Astrocyte (in vitro differentiated cells and primary cell): ENCODE results near the gene DENND4B. TPM values are rescaled to one million over a fixed set of nuclear protein-coding genes. Genes with fewer than 3 reads are reported as not detected.

Experiments
- DNase-seq: peaks from one replicate; pipeline ENCODE4 v3.0.0-alpha.2; 2010; ENCODE audit warnings: low read depth
- FAIRE-seq: peaks from 2 replicates; lab custom pipeline; 2011; peaks lifted over from hg19 to GRCh38; lab: Jason Lieb, UNC
- H2AFZ ChIP-seq: 2 replicates; pipeline ENCODE4 v1.6.0; 2012; ENCODE audit warnings: low read depth, low read length, inconsistent platforms
- H3K27ac ChIP-seq: 2 replicates; pipeline ENCODE4 v1.5.1; 2011; ENCODE audit warnings: low read depth, low read length, inconsistent platforms
- H3K27me3 ChIP-seq: 2 replicates; pipeline ENCODE4 v1.6.0; 2011; ENCODE audit warnings: low read length, inconsistent platforms; ENCODE audit not compliant: insufficient read depth
- H3K36me3 ChIP-seq: 2 replicates; pipeline ENCODE4 v1.5.1; 2011; ENCODE audit warnings: low read length, inconsistent platforms; ENCODE audit not compliant: insufficient read depth
- H3K4me1 ChIP-seq: 2 replicates; pipeline ENCODE4 v1.5.1; 2011; ENCODE audit warnings: low read length, inconsistent platforms; ENCODE audit not compliant: insufficient read depth
- H3K4me2 ChIP-seq: 2 replicates; pipeline ENCODE4 v1.6.0; 2012; ENCODE audit warnings: low read length, inconsistent platforms
- H3K4me3 ChIP-seq: 2 replicates; pipeline ENCODE4 v1.5.1; 2011; ENCODE audit warnings: low read depth, mild to moderate bottlenecking, low read length, inconsistent platforms; ENCODE audit not compliant: insufficient read depth
- H3K79me2 ChIP-seq: 2 replicates; pipeline ENCODE4 v1.6.0; 2012; ENCODE audit warnings: mild to moderate bottlenecking, low read length, inconsistent platforms; ENCODE audit not compliant: insufficient read depth
- H3K9ac ChIP-seq: 2 replicates; pipeline ENCODE4 v1.6.0; 2012; ENCODE audit warnings: mild to moderate bottlenecking, low read length, inconsistent platforms
- H3K9me3 ChIP-seq: 2 replicates; pipeline ENCODE4 v1.5.1; 2012; ENCODE audit warnings: low read depth, mild to moderate bottlenecking, low read length, inconsistent platforms; ENCODE audit not compliant: insufficient read depth
- H4K20me1 ChIP-seq: 2 replicates; pipeline ENCODE4 v1.6.0; 2012; ENCODE audit warnings: low read length, inconsistent platforms; ENCODE audit not compliant: insufficient read depth
- H3K27ac Mint-ChIP-seq: one replicate; pipeline ENCODE4 v1.8.0; 2021; ENCODE audit warnings: mild to moderate bottlenecking, mixed read lengths; ENCODE audit not compliant: unreplicated experiment
- H3K27me3 Mint-ChIP-seq: one replicate; pipeline ENCODE4 v1.8.0; 2021; ENCODE audit warnings: low read depth, mixed read lengths; ENCODE audit not compliant: unreplicated experiment
- H3K36me3 Mint-ChIP-seq: one replicate; pipeline ENCODE4 v1.8.0; 2021; ENCODE audit warnings: low read depth, mixed read lengths; ENCODE audit not compliant: unreplicated experiment
- H3K4me1 Mint-ChIP-seq: one replicate; pipeline ENCODE4 v1.8.0; 2021; ENCODE audit warnings: low read depth, mixed read lengths; ENCODE audit not compliant: unreplicated experiment
- H3K4me3 Mint-ChIP-seq: one replicate; pipeline ENCODE4 v1.8.0; 2021; ENCODE audit warnings: mild to moderate bottlenecking, moderate library complexity, mixed read lengths; ENCODE audit not compliant: unreplicated experiment
- H3K9me3 Mint-ChIP-seq: one replicate; pipeline ENCODE4 v1.8.0; 2021; ENCODE audit warnings: mild to moderate bottlenecking, mixed read lengths; ENCODE audit not compliant: unreplicated experiment
- CTCF ChIP-seq: IDR thresholded peaks from 2 replicates; pipeline ENCODE4 v1.5.1; 2011; ENCODE audit warnings: low read depth, mild to moderate bottlenecking, inconsistent platforms, low read length, moderate library complexity; ENCODE audit not compliant: insufficient read depth
- EZH2 ChIP-seq: IDR thresholded peaks from 2 replicates; pipeline ENCODE4 v1.6.1; 2012; ENCODE audit warnings: mild to moderate bottlenecking, low read length, inconsistent platforms; ENCODE audit not compliant: insufficient read depth
- total RNA-seq: library from RNA; stranded (reverse); gene quantifications from 2 replicates; pipeline ENCODE4 v1.2.1, GENCODE V29; 2021

The DENND4B gene
- total RNA-seq, 1 donor from 2014 or later: 31.3 TPM

- H3K27me3 ChIP-seq: no peaks in the 10 kb centered on the region
- FAIRE-seq: no peak
- no peak overlapping the region for H3K27ac Mint-ChIP-seq
- DNase-seq: no peak
- no peak overlapping the region for H3K4me3 ChIP-seq
- peaks cover 5% of the 10 kb centered on the region for H3K4me1 Mint-ChIP-seq
- no peaks in the 10 kb centered on the region for H3K27me3 Mint-ChIP-seq
- peaks cover 9% of the 10 kb centered on the region for H3K4me1 ChIP-seq
- no peak overlapping the region for H3K4me2 ChIP-seq
- H4K20me1 ChIP-seq: no peaks in the 10 kb centered on the region
- H3K36me3 ChIP-seq: peaks cover 6% of the 10 kb centered on the region
- H3K9me3 ChIP-seq: no peaks in the 10 kb centered on the region
- no peak overlapping the region for H2AFZ ChIP-seq
- peaks cover 18% of the 10 kb centered on the region for H3K36me3 Mint-ChIP-seq
- H3K79me2 ChIP-seq: peaks cover 26% of the 10 kb centered on the region
- H3K4me3 Mint-ChIP-seq: no peak overlapping the region
- TF ChIP-seq EZH2 (no peak), CTCF (no peak)
- no peak overlapping the region for H3K9ac ChIP-seq
- no peaks in the 10 kb centered on the region for H3K9me3 Mint-ChIP-seq
- no peak overlapping the region for H3K27ac ChIP-seq
These were observed 4.4 kb downstream of the DENND4B start for GRCh38 chr1:153941826-153942725.

GRCh38 chr1:153940756-153941155 lies 5.8 kb downstream of the DENND4B start:
- H3K36me3 ChIP-seq: peaks cover 6% of the 10 kb centered on the region
- H3K4me2 ChIP-seq: no peak overlapping the region
- peaks cover 9% of the 10 kb centered on the region for H3K4me1 ChIP-seq
- Mint-ChIP-seq H3K27me3 (no peaks in the 10 kb centered on the region), H3K27ac (no peak overlapping the region), H3K4me3 (no peak overlapping the region), H3K4me1 (peaks cover 4% of the 10 kb centered on the region), H3K9me3 (no peaks in the 10 kb centered on the region), H3K36me3 (peaks cover 30% of the 10 kb centered on the region)
- H3K79me2 ChIP-seq: peaks cover 23% of the 10 kb centered on the region
- no peak overlapping the region for H3K9ac ChIP-seq
- FAIRE-seq (no peak), DNase-seq (no peak)
- no peaks in the 10 kb centered on the region for H4K20me1 ChIP-seq
- no peaks in the 10 kb centered on the region for H3K9me3 ChIP-seq
- H3K4me3 ChIP-seq: no peak overlapping the region
- H2AFZ ChIP-seq: no peak overlapping the region
- H3K27ac ChIP-seq: no peak overlapping the region
- H3K27me3 ChIP-seq: no peaks in the 10 kb centered on the region
- no peak for TF ChIP-seq CTCF
- no peak for TF ChIP-seq EZH2

GRCh38 chr1:153939476-153939875 lies 7.0 kb downstream of the DENND4B start:
- Histone ChIP-seq H3K4me3 (no peak overlapping the region), H3K4me2 (no peak overlapping the region), H3K36me3 (peaks cover 7% of the 10 kb centered on the region), H3K4me1 (no peaks in the 10 kb centered on the region), H4K20me1 (no peaks in the 10 kb centered on the region), H3K27ac (no peak overlapping the region), H3K9me3 (no peaks in the 10 kb centered on the region), H3K9ac (no peak overlapping the region), H2AFZ (no peak overlapping the region), H3K79me2 (peaks cover 10% of the 10 kb centered on the region), H3K27me3 (no peaks in the 10 kb centered on the region)
- Mint-ChIP-seq H3K9me3 (no peaks in the 10 kb centered on the region), H3K36me3 (peaks cover 34% of the 10 kb centered on the region), H3K4me1 (no peaks in the 10 kb centered on the region), H3K27ac (no peak overlapping the region), H3K4me3 (no peak overlapping the region), H3K27me3 (no peaks in the 10 kb centered on the region)
- no peak for FAIRE-seq
- no peak for TF ChIP-seq EZH2
- TF ChIP-seq CTCF: no peak
- DNase-seq: no peak
